GM20431 (cell line): Measurements from ENCODE around the gene SERTAD4.

Experiments used
- in situ Hi-C: fragments of 300-500 bp; cut with MseI, MboI; formaldehyde crosslinking; loops from one replicate; pipeline ENCODE4 v1.15.0; 2020; ENCODE audit warnings: low sequenced_read_pairs; ENCODE audit not compliant: unreplicated experiment

SERTAD4 gene

GRCh38 chr1:210231846-210232510 is 618 bp upstream of the SERTAD4 start:
- in situ Hi-C loops: no loop called here

DNA sequence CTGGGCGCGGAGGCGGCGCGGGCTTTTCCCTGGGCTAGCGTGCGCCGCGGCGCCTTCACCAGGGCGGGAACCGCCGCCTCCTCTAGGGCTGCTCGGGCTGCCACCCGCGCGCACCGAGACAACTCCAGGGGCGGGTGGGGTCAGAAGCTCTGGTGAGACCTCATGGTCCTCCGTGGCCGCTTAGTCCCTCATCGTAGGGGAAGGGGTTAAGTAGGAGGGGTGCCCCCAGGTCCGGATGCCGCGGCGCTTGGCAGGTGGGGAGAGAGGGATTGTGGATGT is 559 bp downstream of the SERTAD4 start:
- in situ Hi-C loops: no loop called here

DNA sequence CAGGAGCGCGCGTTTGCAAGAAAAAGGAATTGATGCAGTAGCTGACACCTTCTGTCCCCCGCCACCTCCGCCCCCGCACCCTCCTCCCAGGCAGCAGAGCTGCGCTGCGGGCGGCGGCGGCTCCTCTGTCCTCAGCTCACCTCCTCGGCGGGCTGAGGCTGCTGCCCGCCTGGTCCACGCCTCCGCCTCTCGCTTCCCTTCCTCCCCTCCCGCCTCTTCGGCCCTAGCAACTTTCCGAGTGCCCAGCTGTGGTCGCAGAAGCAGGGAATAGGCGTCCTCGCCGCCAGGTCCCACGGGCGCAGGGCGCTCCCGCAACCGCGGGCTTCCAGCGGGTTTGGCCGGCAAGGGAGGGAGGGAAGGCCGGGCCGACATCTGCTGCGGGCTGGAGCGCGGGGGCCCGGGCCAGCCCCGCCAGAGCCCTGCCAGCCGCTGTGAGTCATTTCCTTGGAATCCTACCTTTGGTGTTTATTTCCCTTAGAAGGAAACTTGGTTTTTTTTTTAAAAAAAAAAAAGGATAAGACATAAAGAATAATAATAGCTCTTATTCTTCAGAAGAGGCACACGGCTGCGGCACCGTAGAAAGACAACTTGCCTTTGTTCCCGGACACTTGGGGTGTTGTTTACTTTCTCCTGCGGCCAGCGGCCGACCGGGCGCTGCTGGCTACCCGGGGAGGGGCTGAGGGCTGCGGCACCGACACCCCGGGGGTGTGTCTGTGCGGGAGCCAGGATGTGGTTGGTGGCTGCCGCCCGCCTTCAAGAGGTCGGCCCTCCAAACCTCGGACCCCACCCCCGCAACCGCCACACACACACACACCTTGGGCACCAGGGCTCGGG is 1.1 kb downstream of the SERTAD4 start:
- in situ Hi-C loops: no loop called here

DNA sequence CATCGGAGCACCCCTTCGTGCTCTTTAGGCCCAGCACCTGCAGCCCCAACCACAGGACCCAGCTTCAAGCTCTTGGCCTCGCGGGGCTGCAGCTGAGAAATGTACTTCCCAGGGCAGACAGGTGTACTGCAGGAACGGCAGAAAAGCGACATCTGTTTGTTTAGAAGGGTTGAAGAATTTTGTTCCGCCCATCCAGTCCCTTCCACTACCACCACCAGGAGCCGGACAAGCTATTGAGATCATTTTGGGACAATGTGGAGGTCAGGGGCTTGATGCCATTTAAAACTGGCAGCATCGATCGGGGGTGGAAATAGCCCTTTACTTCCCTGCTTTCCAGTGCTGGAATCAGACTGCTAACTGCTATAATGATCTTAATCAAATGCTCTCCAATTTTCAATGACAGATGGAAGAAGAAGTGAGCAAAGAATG is 1.7 kb downstream of the SERTAD4 start:
- in situ Hi-C loops: no loop called here

- in situ Hi-C loops: no loop called here
Measured at GRCh38 chr1:210235363-210236053, 2.9 kb downstream of the SERTAD4 start.

- in situ Hi-C loops: no loop called here
Measured at GRCh38 chr1:210236386-210236839, 3.8 kb downstream of the SERTAD4 start.

DNA sequence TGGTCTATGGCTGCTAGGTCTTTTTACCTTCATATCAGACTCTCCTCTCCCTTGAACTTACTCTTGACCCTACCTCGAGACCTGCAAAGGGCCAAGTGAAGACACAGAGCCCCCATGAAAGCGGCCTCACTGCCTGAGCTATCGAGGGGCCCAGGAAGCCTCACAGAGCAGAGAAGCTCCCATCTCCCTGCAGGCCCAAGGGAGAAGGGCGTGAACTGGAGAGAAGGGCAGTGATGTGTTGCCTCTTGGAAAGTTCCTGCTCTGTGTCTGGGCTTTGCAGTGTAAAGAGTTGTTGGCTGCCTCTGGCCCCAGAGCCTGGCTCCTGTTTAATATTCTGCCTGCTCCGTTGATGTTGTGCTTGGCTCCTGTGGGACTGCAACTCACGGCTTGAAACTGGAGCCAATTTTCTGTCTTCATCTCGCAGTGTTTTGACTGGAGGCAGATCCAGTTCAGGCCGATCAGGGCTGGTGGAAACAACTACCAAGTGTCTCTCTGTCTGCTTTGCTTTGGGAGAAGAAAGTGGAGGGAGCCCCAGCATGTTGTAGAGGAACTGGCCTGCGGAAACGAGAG is 4.3 kb downstream of the SERTAD4 start:
- in situ Hi-C loops: no loop called here

GRCh38 chr1:210237479-210237878 is 4.9 kb downstream of the SERTAD4 start:
- in situ Hi-C loops: no loop called here

DNA sequence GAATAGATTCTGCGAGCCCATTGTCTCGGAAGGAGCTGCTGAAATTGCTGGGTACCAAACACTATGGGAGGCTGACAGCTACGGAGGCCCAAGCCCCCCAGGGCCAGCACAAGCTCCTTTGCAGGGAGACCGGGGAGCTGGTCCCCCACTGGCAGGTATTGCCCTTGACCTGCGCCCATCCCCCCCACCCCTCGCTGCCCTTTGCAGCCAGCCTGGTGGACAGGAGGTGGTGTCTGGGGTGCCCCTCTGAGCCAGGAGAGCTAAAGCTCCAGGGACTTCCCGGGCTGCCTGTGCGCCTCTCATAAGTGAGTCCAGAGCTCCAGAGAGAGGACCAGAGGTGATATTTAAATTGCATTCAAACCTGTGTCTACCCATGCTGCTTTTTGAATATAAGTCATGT is 5.4 kb downstream of the SERTAD4 start:
- in situ Hi-C loops: no loop called here

DNA sequence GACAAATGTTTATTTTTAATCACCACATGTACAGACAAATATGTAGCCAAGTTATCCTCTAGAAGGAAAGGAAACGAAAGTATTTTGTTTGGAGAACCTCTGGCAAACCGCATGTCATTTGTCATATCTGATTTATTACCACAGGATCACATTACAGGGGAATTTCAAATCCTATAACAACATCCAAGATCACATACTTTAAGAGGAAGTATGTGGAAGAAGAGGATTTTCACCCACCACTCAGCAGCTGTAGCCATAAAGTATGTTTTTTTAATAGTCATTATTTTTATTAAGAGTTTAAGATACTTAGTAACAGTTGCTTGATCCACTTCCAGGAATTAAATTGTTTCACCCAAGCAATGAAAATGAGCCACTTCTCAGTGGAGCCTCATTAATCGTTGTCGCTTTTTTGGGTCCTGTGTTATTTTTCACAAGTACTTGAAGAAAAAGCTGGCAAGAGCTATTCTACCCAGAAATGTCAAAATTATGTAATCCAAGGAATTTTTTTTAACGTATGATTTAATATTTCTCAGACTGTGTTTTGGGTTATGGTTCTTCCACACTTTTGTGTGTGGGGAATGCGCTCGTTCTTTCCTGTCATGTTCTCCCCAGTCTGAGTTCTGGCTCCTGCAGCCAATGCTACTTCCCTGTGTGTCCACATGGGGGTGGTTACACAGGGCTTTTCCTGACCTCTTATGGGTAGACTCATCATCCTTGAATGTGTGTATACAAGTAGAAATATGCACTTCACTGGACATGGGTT is 6.9 kb downstream of the SERTAD4 start:
- in situ Hi-C loops: no loop called here

DNA sequence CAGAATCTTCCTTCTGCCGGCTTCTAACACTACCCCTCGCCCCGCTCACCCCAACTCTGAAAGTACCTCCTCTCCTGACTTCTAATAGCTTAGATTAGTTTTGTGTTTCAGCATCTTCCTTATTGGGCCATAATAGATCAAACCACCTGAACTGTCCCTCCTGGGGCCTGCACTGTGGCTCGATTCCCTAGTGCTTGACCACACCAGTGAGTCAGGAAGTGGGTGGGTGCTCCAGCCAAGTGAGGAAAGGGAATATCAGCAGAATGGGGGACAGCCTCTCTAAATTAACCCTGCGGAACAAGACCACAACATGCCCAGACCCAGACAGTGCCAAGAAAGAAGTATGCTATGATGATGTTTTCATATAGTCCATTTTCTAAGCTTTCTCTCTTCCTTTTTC is 8.5 kb downstream of the SERTAD4 start:
- in situ Hi-C loops: no loop called here

GRCh38 chr1:210244746-210245367 is 12.3 kb downstream of the SERTAD4 start:
- in situ Hi-C loops: no loop called here

DNA sequence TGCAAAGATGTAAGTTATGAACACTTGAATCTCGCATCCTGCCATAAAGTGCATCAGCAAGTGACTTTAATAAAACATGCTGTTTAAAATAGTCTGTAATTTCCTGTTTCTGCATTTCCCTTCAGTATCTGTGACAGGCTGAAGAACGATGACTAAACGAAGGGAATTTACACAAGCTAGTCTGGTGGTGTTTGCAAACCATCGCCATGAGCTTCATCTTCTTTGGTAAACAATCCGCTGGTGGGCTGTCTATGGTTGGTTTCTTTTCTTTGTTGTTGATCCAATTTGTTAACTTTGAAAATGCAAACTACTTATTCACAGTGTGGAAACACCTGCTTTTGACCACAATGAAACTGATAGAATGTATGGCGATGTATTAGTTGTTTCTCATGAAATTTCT is 13.9 kb downstream of the SERTAD4 start:
- in situ Hi-C loops: no loop called here

- in situ Hi-C loops: no loop called here
Measured at GRCh38 chr1:210248341-210248740, 15.7 kb downstream of the SERTAD4 start.

DNA sequence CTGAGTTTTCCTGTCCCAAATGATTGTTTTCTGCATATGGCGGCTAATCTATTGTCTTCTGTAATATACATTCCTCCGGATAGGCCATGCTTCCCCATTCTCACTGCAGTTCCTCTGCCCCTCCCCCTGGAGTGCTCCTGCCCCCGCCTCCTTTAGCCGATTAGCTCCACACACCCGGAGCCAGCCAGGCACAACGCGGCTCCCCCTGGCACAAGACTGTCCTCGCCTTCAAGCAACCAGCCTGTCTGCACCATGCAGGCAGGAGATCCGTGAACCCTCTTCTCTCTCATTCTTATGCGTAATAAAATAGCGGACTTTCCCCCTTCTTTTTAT is 18.0 kb downstream of the SERTAD4 start:
- in situ Hi-C loops: no loop called here

GRCh38 chr1:210250998-210251679 is 18.5 kb downstream of the SERTAD4 start:
- in situ Hi-C loops: no loop called here

GRCh38 chr1:210251680-210252490 is 19.3 kb downstream of the SERTAD4 start:
- in situ Hi-C loops: no loop called here

- in situ Hi-C loops: no loop called here
Measured at GRCh38 chr1:210252621-210253051, 20.0 kb downstream of the SERTAD4 start.
